ENCODE results near the gene CNTNAP2.

- TF ChIP-seq CTCF (IDR thresholded peaks at IDR 0.05; ENCODE audit: insufficient read depth, low read length, poor library complexity, severe bottlenecking) (no peak), EZH2phosphoT487 (conservative IDR thresholded peaks at IDR 0.05; ENCODE audit: low read length) (no peak)
Observed at GRCh38 chr7:147833557-147833956, 1717.0 kb downstream of the CNTNAP2 start.
